Measurements from ENCODE around the gene OR13C9. TPM values are rescaled to one million over a fixed set of nuclear protein-coding genes. Genes with fewer than 3 reads are reported as not detected.
"Not testable (repeated sequence)": the region's sequence is repeated elsewhere in the genome, so short reads cannot be mapped to it uniquely, and the experiment has no call there.

Gene OR13C9
- total and polyA plus RNA-seq, 8 donors = not detected

- no peaks in the 10 kb centered on the region for H3K27me3 ChIP-seq
- H3K4me1 ChIP-seq = no peaks in the 10 kb centered on the region
- DNase-seq = no peak
- peaks cover 0 to 5% (median 0%) of the 10 kb centered on the region in 4 donors for H3K9me3 ChIP-seq
- no peak for TF ChIP-seq POLR2AphosphoS5 (IDR thresholded peaks at IDR 0.05)
- TF ChIP-seq POLR2A (IDR thresholded peaks at IDR 0.05) = no peak
- no peak for TF ChIP-seq EP300 (IDR thresholded peaks at IDR 0.05)
- TF ChIP-seq CTCF (IDR thresholded peaks at IDR 0.05) = no peak
- no peak overlapping the region for H3K4me3 ChIP-seq
- no peaks in the 10 kb centered on the region for H3K36me3 ChIP-seq
- intact Hi-C loops (cut with DNase I; ENCODE audit: low total_unique reads) = no loop called here
- H3K27ac ChIP-seq = no peak overlapping the region
These were observed 586 bp downstream of the OR13C9 start for GRCh38 chr9:104617418-104617817.

DNA sequence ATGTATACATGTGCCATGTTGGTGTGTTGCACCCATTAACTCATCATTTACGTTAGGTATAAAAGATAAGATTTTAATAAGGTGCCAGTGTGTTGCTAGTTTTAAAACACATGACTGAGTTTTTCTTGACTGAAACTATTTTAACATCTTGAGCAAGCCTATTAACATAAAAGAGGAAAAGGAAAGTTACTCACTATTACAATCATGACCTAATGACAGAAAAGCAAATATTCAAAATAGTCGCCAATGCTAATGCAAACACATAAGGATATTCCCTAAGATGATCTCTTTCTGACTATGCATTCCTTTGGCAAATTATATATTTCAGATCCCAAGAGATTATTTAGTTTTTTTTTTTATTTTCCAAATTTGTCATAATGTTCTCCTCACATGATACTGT, 6.8 kb downstream of the OR13C9 start:
- no peak for TF ChIP-seq CTCF (IDR thresholded peaks at IDR 0.05)
- TF ChIP-seq POLR2AphosphoS5 (IDR thresholded peaks at IDR 0.05) = no peak
- no peak for TF ChIP-seq POLR2A (IDR thresholded peaks at IDR 0.05)
- TF ChIP-seq EP300 (IDR thresholded peaks at IDR 0.05) = no peak
- Histone ChIP-seq H3K4me3 (no peak overlapping the region), H3K27ac (no peak overlapping the region), H3K27me3 (no peaks in the 10 kb centered on the region), H3K36me3 (no peaks in the 10 kb centered on the region), H3K4me1 (no peaks in the 10 kb centered on the region), H3K9me3 (peaks cover 0 to 5% (median 0%) of the 10 kb centered on the region in 4 donors)
- no peak for DNase-seq
- 44 to 80% (median 58%) methylated on average over 2 of the region's 2 CpGs for WGBS, 5 donors
- intact Hi-C loops (cut with DNase I; ENCODE audit: low total_unique reads) = no loop called here

GRCh38 chr9:104608336-104608735, 9.7 kb downstream of the OR13C9 start:
- H3K4me1 ChIP-seq = no peaks in the 10 kb centered on the region
- TF ChIP-seq POLR2A (IDR thresholded peaks at IDR 0.05) = no peak
- TF ChIP-seq POLR2AphosphoS5 (IDR thresholded peaks at IDR 0.05) = no peak
- TF ChIP-seq EP300 (IDR thresholded peaks at IDR 0.05) = no peak
- TF ChIP-seq CTCF (IDR thresholded peaks at IDR 0.05) = no peak
- DNase-seq = no peak
- WGBS, 5 donors = 18 to 44% (median 28%) methylated on average over 1 of the region's 1 CpG
- no peak overlapping the region for H3K4me3 ChIP-seq
- no peaks in the 10 kb centered on the region for H3K36me3 ChIP-seq
- H3K9me3 ChIP-seq = no peaks in the 10 kb centered on the region
- intact Hi-C loops (cut with DNase I; ENCODE audit: low total_unique reads) = no loop called here
- H3K27me3 ChIP-seq = no peaks in the 10 kb centered on the region
- H3K27ac ChIP-seq = no peak overlapping the region

- no peak overlapping the region for H3K4me3 ChIP-seq
- WGBS, 5 donors = 71 to 89% (median 80%) methylated on average over 2 of the region's 2 CpGs
- H3K27me3 ChIP-seq = no peaks in the 10 kb centered on the region
- no peaks in the 10 kb centered on the region for H3K36me3 ChIP-seq
- DNase-seq = no peak
- intact Hi-C loops (cut with DNase I; ENCODE audit: low total_unique reads) = no loop called here
- no peak for TF ChIP-seq POLR2AphosphoS5 (IDR thresholded peaks at IDR 0.05)
- TF ChIP-seq CTCF (IDR thresholded peaks at IDR 0.05) = no peak
- no peak for TF ChIP-seq EP300 (IDR thresholded peaks at IDR 0.05)
- TF ChIP-seq POLR2A (IDR thresholded peaks at IDR 0.05) = no peak
- no peaks in the 10 kb centered on the region for H3K4me1 ChIP-seq
- no peak overlapping the region for H3K27ac ChIP-seq
- no peaks in the 10 kb centered on the region for H3K9me3 ChIP-seq
These were observed 11.9 kb downstream of the OR13C9 start for GRCh38 chr9:104606152-104606551.

DNA sequence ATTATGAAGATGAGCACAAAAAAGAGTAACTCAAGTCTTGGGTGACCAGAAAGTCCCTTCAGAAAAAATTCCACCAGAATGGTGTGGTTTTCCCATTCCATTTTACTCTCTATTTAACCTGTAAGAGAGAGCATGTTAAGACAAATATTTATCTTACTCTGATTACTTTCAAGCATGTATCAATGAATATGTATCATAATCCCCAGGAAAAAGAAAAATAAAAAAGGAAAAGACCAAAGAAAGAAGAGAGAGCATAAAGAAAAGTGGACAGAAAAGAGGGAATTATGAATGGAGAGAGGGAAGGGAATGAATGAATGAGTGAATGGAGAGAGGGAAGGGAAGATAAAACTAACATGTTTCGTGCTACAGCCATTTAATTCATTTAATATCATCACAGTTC, 12.5 kb downstream of the OR13C9 start, which contains the start of gene OR13C2:
OR13C2 (minus strand) TSS at position 101 of the 400 bp plus-strand sequence; CDS start at position 101, 0 bp downstream.
- intact Hi-C loops (cut with DNase I; ENCODE audit: low total_unique reads); H3K4me1 ChIP-seq; H3K27me3 ChIP-seq; H3K27ac ChIP-seq; H3K9me3 ChIP-seq; DNase-seq; H3K36me3 ChIP-seq; H3K4me3 ChIP-seq: not testable (repeated sequence)
- WGBS, 5 donors = 41 to 69% (median 64%) methylated on average over 1 of the region's 1 CpG
